Chondrocyte (in vitro differentiated cells): ENCODE results near the gene SF3A2. TPM values are rescaled to one million over a fixed set of nuclear protein-coding genes. Genes with fewer than 3 reads are reported as not detected.

ENCODE experiments used
- DNase-seq: peaks from one replicate; pipeline ENCODE4 v3.0.0; 2021; ENCODE audit warnings: mixed read lengths, low spot score
- H3K27ac Mint-ChIP-seq: one replicate; pipeline ENCODE4 v1.8.0; 2021; ENCODE audit warnings: mild to moderate bottlenecking, moderate library complexity, mixed read lengths; ENCODE audit not compliant: unreplicated experiment
- H3K27me3 Mint-ChIP-seq: 2 replicates; pipeline ENCODE4 v1.8.0; 2021; ENCODE audit warnings: low read depth, mixed read lengths
- H3K36me3 Mint-ChIP-seq: 2 replicates; pipeline ENCODE4 v1.8.0; 2021; ENCODE audit warnings: low read depth, mixed read lengths
- H3K4me1 Mint-ChIP-seq: 2 replicates; pipeline ENCODE4 v1.8.0; 2021; ENCODE audit warnings: low read depth, mild to moderate bottlenecking, mixed read lengths
- H3K4me3 Mint-ChIP-seq: one replicate; pipeline ENCODE4 v1.8.0; 2021; ENCODE audit warnings: mild to moderate bottlenecking, moderate library complexity, mixed read lengths; ENCODE audit not compliant: unreplicated experiment
- H3K9me3 Mint-ChIP-seq: 2 replicates; pipeline ENCODE4 v1.8.0; 2021; ENCODE audit warnings: low read depth, mixed read lengths
- total RNA-seq: library from RNA; stranded (reverse); gene quantifications from 3 replicates; pipeline ENCODE4 v1.2.1, GENCODE V29; 2021
- TF ChIP-seq, protein P1 (sequence below): fragments of 200-600 bp; sonication (generic); IDR thresholded peaks from 2 replicates; pipeline ENCODE4 v1.5.0; 2021; ENCODE audit warnings: antibody characterized with exemption, mild to moderate bottlenecking, moderate library complexity

Gene SF3A2
- total RNA-seq, 1 donor from 2014 or later: 71.2 TPM

DNA sequence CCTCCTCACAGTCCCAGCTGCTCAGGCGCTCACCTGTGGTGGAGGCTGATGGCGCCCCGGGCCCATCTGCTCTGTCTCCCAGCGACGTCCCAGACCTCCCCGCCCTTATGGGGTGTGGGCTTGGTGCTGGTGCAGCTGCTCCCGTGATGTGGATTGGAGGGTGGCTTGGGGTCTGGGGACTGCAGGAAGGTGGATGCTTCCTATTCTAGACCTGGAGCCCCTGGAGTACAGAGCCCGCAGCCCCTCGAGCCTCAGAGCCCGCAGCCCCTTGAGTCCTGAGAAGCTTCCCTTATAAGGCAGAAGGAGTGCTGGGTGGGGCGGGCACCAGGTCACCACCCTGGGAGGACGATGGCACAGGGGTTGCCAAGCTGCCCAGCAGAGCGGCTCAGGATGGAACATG lies 41.3 kb upstream of the SF3A2 start:
- no peak overlapping the region for H3K4me3 Mint-ChIP-seq
- H3K36me3 Mint-ChIP-seq: peaks cover 5% of the 10 kb centered on the region
- peaks cover 9% of the 10 kb centered on the region for H3K4me1 Mint-ChIP-seq
- H3K27ac Mint-ChIP-seq: no peak overlapping the region
- no peaks in the 10 kb centered on the region for H3K27me3 Mint-ChIP-seq
- TF ChIP-seq, protein P1, sequence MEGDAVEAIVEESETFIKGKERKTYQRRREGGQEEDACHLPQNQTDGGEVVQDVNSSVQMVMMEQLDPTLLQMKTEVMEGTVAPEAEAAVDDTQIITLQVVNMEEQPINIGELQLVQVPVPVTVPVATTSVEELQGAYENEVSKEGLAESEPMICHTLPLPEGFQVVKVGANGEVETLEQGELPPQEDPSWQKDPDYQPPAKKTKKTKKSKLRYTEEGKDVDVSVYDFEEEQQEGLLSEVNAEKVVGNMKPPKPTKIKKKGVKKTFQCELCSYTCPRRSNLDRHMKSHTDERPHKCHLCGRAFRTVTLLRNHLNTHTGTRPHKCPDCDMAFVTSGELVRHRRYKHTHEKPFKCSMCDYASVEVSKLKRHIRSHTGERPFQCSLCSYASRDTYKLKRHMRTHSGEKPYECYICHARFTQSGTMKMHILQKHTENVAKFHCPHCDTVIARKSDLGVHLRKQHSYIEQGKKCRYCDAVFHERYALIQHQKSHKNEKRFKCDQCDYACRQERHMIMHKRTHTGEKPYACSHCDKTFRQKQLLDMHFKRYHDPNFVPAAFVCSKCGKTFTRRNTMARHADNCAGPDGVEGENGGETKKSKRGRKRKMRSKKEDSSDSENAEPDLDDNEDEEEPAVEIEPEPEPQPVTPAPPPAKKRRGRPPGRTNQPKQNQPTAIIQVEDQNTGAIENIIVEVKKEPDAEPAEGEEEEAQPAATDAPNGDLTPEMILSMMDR: no peak
- no peak for DNase-seq
- H3K9me3 Mint-ChIP-seq: no peaks in the 10 kb centered on the region

DNA sequence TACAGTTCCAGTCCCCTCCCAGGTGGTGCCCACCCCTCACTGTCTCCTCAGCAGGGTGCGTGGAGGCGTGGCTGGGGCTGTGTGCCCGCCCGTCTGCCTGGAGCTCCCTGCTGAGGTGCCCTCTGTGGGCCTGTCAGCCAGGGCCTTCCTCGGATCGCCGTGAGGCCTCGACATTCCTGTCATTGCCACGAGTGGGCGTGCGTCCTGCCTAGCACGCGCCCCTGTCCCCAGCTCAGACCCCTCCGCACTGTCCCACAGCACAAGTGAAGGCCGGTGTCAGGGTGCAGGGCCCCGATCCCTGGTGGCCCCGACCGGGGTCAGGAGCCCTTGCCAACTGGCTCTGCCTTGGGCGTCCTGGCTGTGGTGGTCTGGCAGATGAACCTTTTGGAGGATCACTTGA lies 40.7 kb upstream of the SF3A2 start:
- Mint-ChIP-seq H3K27ac (no peak overlapping the region), H3K4me1 (peaks cover 7% of the 10 kb centered on the region), H3K27me3 (no peaks in the 10 kb centered on the region), H3K9me3 (no peaks in the 10 kb centered on the region), H3K36me3 (peaks cover 5% of the 10 kb centered on the region), H3K4me3 (no peak overlapping the region)
- TF ChIP-seq, protein P1: no peak
- no peak for DNase-seq

DNA sequence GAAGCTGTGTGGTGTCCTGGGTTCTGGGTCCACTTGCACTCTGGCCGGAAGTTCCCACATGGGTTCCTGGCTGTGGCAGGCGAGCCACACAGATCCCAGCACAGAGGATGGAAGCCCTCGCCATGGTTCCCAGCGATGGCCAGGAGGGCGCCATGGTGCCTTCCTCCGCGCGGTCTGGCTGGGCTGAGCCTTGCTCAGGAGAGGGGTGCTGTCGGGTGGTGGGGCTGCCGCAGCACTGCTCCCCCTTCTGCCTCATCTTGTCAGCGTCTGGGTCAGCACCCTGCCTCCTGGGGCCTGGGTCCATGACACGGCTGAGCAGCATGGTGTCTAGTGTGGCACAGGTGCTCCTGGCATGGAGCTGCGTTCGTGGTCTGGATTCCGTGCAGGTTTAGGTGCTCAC lies 39.4 kb upstream of the SF3A2 start:
- Mint-ChIP-seq H3K4me3 (no peak overlapping the region), H3K9me3 (no peaks in the 10 kb centered on the region), H3K27ac (no peak overlapping the region), H3K27me3 (no peaks in the 10 kb centered on the region), H3K4me1 (peaks cover 7% of the 10 kb centered on the region), H3K36me3 (peaks cover 5% of the 10 kb centered on the region)
- no peak for DNase-seq
- TF ChIP-seq, protein P1: no peak

DNA sequence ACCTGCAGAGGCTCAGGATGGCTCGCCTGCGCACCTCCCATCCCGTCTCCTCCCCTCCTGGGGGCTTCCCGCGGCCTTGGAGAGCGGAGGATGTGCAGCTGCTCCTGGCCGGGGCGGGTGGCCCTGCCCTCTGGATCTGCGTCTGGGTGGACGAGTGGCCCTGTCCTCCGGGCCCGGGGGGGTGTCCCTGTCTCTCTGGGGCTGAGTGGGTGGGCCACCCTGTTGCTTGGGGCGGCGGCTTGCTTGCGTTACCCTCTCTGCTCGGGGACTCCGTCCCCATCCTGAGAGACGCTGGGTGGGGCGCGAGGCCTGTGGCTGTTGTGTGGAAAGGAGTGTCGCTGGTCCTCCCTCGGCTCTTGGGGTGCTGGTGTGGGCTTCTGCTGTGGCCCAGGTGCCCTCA lies 38.3 kb upstream of the SF3A2 start:
- no peaks in the 10 kb centered on the region for H3K9me3 Mint-ChIP-seq
- H3K4me1 Mint-ChIP-seq: peaks cover 7% of the 10 kb centered on the region
- H3K27me3 Mint-ChIP-seq: no peaks in the 10 kb centered on the region
- no peak overlapping the region for H3K27ac Mint-ChIP-seq
- TF ChIP-seq, protein P1: no peak
- DNase-seq: no peak
- no peak overlapping the region for H3K4me3 Mint-ChIP-seq
- peaks cover 5% of the 10 kb centered on the region for H3K36me3 Mint-ChIP-seq

DNA sequence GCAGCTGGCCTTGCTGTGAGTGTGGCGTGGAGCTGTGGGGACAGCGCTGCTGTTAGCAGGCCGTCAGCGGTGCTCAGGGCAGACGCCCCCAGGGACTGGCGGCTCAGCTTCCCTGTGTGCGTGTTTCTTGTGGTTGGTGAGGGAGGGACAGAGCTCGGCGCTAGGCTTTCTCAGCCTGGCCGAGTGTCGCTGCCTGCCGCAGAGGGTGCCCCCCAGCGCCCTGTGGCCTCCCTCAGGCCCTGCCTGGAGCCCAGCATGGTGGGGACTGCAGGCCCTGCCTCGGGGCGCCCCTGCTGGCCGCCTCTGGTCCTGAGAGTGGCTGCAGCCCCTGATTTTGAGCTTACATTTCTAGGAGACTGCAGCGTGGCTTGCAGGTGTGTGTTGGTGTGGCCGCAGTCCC lies 37.4 kb upstream of the SF3A2 start:
- no peak for DNase-seq
- Mint-ChIP-seq H3K27ac (no peak overlapping the region), H3K4me3 (no peak overlapping the region), H3K9me3 (no peaks in the 10 kb centered on the region), H3K36me3 (peaks cover 4% of the 10 kb centered on the region), H3K27me3 (no peaks in the 10 kb centered on the region), H3K4me1 (peaks cover 7% of the 10 kb centered on the region)
- TF ChIP-seq, protein P1: peak; percentile 66
